K562 (cell line): Measurements from ENCODE around the gene CNOT4. TPM values are rescaled to one million over a fixed set of nuclear protein-coding genes. Genes with fewer than 3 reads are reported as not detected.

Experiments used
- ATAC-seq: fragments of 200-7000 bp; cut with Tn5 transposase; 3 replicates; pipeline ENCODE4 v1.9.1; 2020; ENCODE audit warnings: moderate library complexity
- BruUV-seq: library from RNA; stranded (reverse); fragments of 400-500 nt; replicated peaks from 2 replicates; lab custom pipeline; 2021; lab: Mats Ljungman, UMichigan
- CTCF ChIA-PET: fragments of 300-600 bp; formaldehyde crosslinking; extraction: SDS; loops from one replicate; lab custom pipeline; 2021; ENCODE audit warnings: low intra/inter-chr PET ratio; lab: Yijun Ruan, JAX
- POLR2A ChIA-PET: fragments of 300-600, 350-650 bp; sonication (Branson Sonifier 250); formaldehyde crosslinking; extraction: SDS; loops from one replicate; lab custom pipeline; 2021; ENCODE audit warnings: antibody characterized with exemption, inconsistent platforms; lab: Yijun Ruan, JAX
- DNase-seq, 4 experiments: peaks; one replicate each; pipeline versions ENCODE4 v3.0.0 to v3.0.0-alpha.2; 2011 to 2018; ENCODE audit warnings: low spot score in 3 of 4, mixed read lengths in 3 of 4; ENCODE audit errors: extremely low read depth in 1 of 4
- FAIRE-seq: peaks from 2 replicates; lab custom pipeline; 2011; peaks lifted over from hg19 to GRCh38; lab: Jason Lieb, UNC
- H2AFZ ChIP-seq: 2 replicates; pipeline ENCODE4 v1.6.0; 2011; ENCODE audit warnings: low read depth, low read length, control low read depth, inconsistent platforms
- H3K27ac ChIP-seq: fragments of 200-600 bp; 3 replicates; pipeline ENCODE4 v1.8.0; 2011; ENCODE audit warnings: low read depth, mild to moderate bottlenecking, control low read depth, inconsistent platforms, low read length, moderate library complexity, mixed read lengths; ENCODE audit errors: extremely low read depth
- H3K27me3 ChIP-seq, 2 experiments: fragments of 300-600 bp in 1 of 2; 2 replicates in 1 of 2; 3 replicates in 1 of 2; pipeline versions ENCODE4 v1.6.0 to v1.8.0; 2011; ENCODE audit warnings: inconsistent platforms in 2 of 2, low read length in 2 of 2, mild to moderate bottlenecking in 1 of 2, mixed read lengths in 1 of 2, moderate library complexity in 1 of 2; ENCODE audit not compliant: control insufficient read depth in 2 of 2, insufficient read depth in 2 of 2
- H3K36me3 ChIP-seq: fragments of 300-600 bp; 3 replicates; pipeline ENCODE4 v1.8.0; 2011; ENCODE audit warnings: mild to moderate bottlenecking, low read length, inconsistent platforms; ENCODE audit not compliant: control insufficient read depth, insufficient read depth
- H3K4me1 ChIP-seq, 2 experiments: fragments of 200-600 bp in 1 of 2; replicated peaks in 1 of 2; 2 replicates in 1 of 2; 3 replicates in 1 of 2; pipeline versions ENCODE4 v1.5.1 to v1.8.0; 2011; ENCODE audit warnings: inconsistent platforms in 2 of 2, low read length in 2 of 2, mild to moderate bottlenecking in 1 of 2, mixed read lengths in 1 of 2, moderate library complexity in 1 of 2; ENCODE audit not compliant: control insufficient read depth in 2 of 2, insufficient read depth in 2 of 2
- H3K4me2 ChIP-seq: 2 replicates; pipeline ENCODE4 v1.6.1; 2011; ENCODE audit warnings: low read length, control low read depth, inconsistent platforms, mixed read lengths; ENCODE audit not compliant: insufficient read depth
- H3K4me3 ChIP-seq: fragments of 200-600 bp; sonication (generic), shearing (Covaris generic); 2 replicates; pipeline ENCODE4 v1.5.1; 2016; ENCODE audit warnings: control low read depth, inconsistent platforms
- H3K79me2 ChIP-seq: fragments of 200-600 bp; 3 replicates; pipeline ENCODE4 v1.8.0; 2011; ENCODE audit warnings: low read length, inconsistent platforms; ENCODE audit not compliant: control insufficient read depth, insufficient read depth
- H3K9ac ChIP-seq, 2 experiments: 2 replicates each; pipeline versions ENCODE4 v1.6.0 to v1.6.1; 2011; ENCODE audit warnings: low read depth in 2 of 2, low read length in 2 of 2, control low read depth in 1 of 2, inconsistent platforms in 1 of 2, mild to moderate bottlenecking in 1 of 2, mixed read lengths in 1 of 2; ENCODE audit not compliant: insufficient read depth in 1 of 2
- H3K9me1 ChIP-seq: one replicate; pipeline ENCODE4 v1.6.0; 2011; ENCODE audit warnings: inconsistent platforms, mild to moderate bottlenecking, low read length, moderate library complexity; ENCODE audit not compliant: control insufficient read depth, insufficient read depth
- H3K9me3 ChIP-seq: replicated peaks from 2 replicates; pipeline ENCODE4 v1.5.1; 2011; ENCODE audit warnings: low read depth, low read length, inconsistent platforms; ENCODE audit not compliant: control insufficient read depth, insufficient read depth
- H4K20me1 ChIP-seq: replicated peaks from 2 replicates; pipeline ENCODE4 v1.6.1; 2011; ENCODE audit warnings: low read length, inconsistent platforms, mixed read lengths; ENCODE audit not compliant: control insufficient read depth, insufficient read depth
- BHLHE40 ChIP-seq: IDR thresholded peaks from 2 replicates; pipeline ENCODE4 v1.6.1; 2011; ENCODE audit warnings: low read length, improper control_type of control experiment
- BMI1 ChIP-seq: fragments of 150-350 bp; IDR thresholded peaks from 2 replicates; pipeline ENCODE4 v1.6.1; 2014; ENCODE audit warnings: low read length
- CEBPZ ChIP-seq: fragments of 150-350 bp; IDR thresholded peaks from 2 replicates; pipeline ENCODE4 v1.6.1; 2014; ENCODE audit warnings: low read depth, mild to moderate bottlenecking, low read length, borderline replicate concordance
- ELF2 ChIP-seq: fragments of 250-450 bp; sonication (Bioruptor Pico); IDR thresholded peaks from 2 replicates; pipeline ENCODE4 v1.5.0; 2021; ENCODE audit warnings: mild to moderate bottlenecking
- MNT ChIP-seq, 2 experiments: fragments of 450-650 bp; conservative IDR thresholded peaks; 2 replicates each; pipeline ENCODE4 v1.6.1; 2017; ENCODE audit warnings: mild to moderate bottlenecking in 2 of 2, moderate library complexity in 2 of 2
- RERE ChIP-seq: sonication (generic); formaldehyde crosslinking; IDR thresholded peaks from 2 replicates; pipeline ENCODE4 v1.8.0; 2023; ENCODE audit warnings: missing genetic modification reagents, mild to moderate bottlenecking, borderline replicate concordance
- SLC30A9 ChIP-seq: fragments of 250-450 bp; sonication (Bioruptor Pico); IDR thresholded peaks from 2 replicates; pipeline ENCODE4 v1.8.0; 2022; ENCODE audit warnings: mild to moderate bottlenecking, moderate library complexity
- WGBS: fragments of 100-300 bp; shearing (Covaris generic); methylation state at CpG from one replicate; pipeline ENCODE4 v1.1.6; 2016; ENCODE audit warnings: low coverage, mixed read lengths; ENCODE audit not compliant: insufficient coverage; ENCODE audit errors: missing lambda C conversion rate; 5-methylcytosine and 5-hydroxymethylcytosine counted together
- in situ Hi-C: fragments of 300-500 bp; cut with MboI; formaldehyde crosslinking; loops from 4 replicates; pipeline ENCODE4 v1.15.0; 2018; ENCODE audit warnings: inconsistent platforms, mixed read lengths
- intact Hi-C: fragments of 100-400 bp; cut with micrococcal nuclease; formaldehyde crosslinking; loops from 2 replicates; pipeline ENCODE4 v1.14.2; 2022
- polyA plus RNA-seq, 8 experiments: library from polyadenylated mRNA; depleted of rRNA in 4 of 8; stranded (reverse) in 5 of 8; unstranded in 3 of 8; fragments of >200 nt; fragmentation: Nextera tagmentation in 2 of 8; fragmentation: Illumina TruSeq in 1 of 8; extraction: Ambion mirVana in 2 of 8; extraction: Trizol in 1 of 8; gene quantifications; 2 replicates each; pipeline versions ENCODE4 v1.2.1 to v1.2.3, GENCODE V29; 2011 to 2014; ENCODE audit warnings: inconsistent platforms in 1 of 8, missing spikeins in 1 of 8
- total RNA-seq, 7 experiments: library from RNA; depleted of rRNA in 6 of 7; stranded (reverse); fragments of >200 nt in 6 of 7; fragmentation: Illumina TruSeq in 2 of 7; extraction: Trizol in 2 of 7; gene quantifications; 2 replicates each; pipeline versions ENCODE4 v1.2.1 to v1.2.3, GENCODE V29; 2011 to 2021; ENCODE audit warnings: low replicate concordance in 1 of 7

CNOT4 gene
- total and polyA plus RNA-seq, 9 of the 15 experiments (the other 6 are each of a cell fraction or from before 2014, with no cell fraction given) = 8.6 to 24.1 (median 15.4) TPM

- POLR2A ChIA-PET = interaction anchor here (0.6 kb wide), 1 partner anchor 10 kb away, joined by 3 read pairs; no protein-coding TSS in a partner anchor
- FAIRE-seq = no peak
- no peak for ATAC-seq
- TF ChIP-seq CEBPZ (no peak), BHLHE40 (no peak), SLC30A9 (CRISPR knock-in tag) (no peak), RERE (CRISPR knock-in tag) (no peak), ELF2 (CRISPR knock-in tag) (no peak), BMI1 (no peak), MNT (conservative IDR thresholded peaks at IDR 0.05) (no peak)
Measured at GRCh38 chr7:135416431-135416830, 93.5 kb downstream of the CNOT4 start.

More at GRCh38 chr7:135416431-135416830, 93.5 kb downstream of the CNOT4 start:
- Histone ChIP-seq H3K9ac (no peak overlapping the region), H4K20me1 (no peaks in the 10 kb centered on the region), H3K4me1 (no peaks in the 10 kb centered on the region), H3K27ac (no peak overlapping the region), H3K4me2 (no peak overlapping the region), H3K79me2 (no peaks in the 10 kb centered on the region), H3K9me1 (no peaks in the 10 kb centered on the region), H3K9me3 (no peaks in the 10 kb centered on the region), H2AFZ (no peak overlapping the region), H3K36me3 (peaks cover 19% of the 10 kb centered on the region; the same call in 2 of the 3 replicates), H3K27me3 (no peaks in the 10 kb centered on the region), H3K4me3 (no peak overlapping the region)
- CTCF ChIA-PET = no interaction called here
- in situ Hi-C loops (no loop called here), intact Hi-C loops (loop anchor here (10.0 kb wide), 1 partner anchor 228 kb away; no protein-coding TSS in a partner anchor)
- DNase-seq = no peak
- 89% methylated on average over 3 of the region's 3 CpGs for WGBS
- BruUV-seq = no TSS peak
